ENCODE data around the gene ADAMTSL1.

ADAMTSL1 gene

DNA sequence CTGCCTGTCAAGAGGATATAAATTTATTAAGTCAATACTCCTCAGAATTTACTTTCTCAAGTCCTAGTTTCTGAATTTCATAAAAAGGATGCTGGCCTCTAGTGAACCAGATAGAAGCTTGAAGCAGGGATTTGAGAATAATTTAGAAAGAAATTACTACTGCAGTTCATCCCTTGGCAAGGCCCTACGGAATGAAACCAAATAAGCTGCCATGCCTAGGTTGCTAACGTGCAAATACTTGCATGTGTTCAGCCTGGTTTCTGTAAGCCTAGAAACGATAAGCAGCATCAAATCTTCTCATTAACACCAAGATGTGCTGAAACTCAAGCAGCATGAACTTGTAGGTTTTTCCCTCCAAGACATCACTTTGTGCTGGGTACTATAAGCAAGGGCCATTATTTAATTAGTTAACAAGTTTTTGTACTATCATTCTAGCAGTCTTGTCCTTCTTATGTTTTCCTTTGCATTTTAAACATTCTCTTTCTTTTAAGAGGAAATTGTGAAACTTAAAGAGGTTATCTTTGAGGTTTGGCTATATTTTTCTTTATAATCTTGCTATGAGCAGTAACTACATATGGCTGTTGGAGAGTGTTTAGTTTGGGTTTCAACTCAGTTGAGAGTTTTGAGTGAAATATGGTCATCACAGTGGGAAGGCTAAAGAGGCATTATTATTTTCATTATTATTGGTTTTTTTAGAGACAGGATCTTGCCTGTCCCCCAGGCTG is 71.8 kb downstream of the ADAMTSL1 start:
- Histone ChIP-seq H3K4me3 (no peak overlapping the region), H3K27ac (no peak overlapping the region)
- DNase-seq (ENCODE audit: low spot score): no peak
- no peak for TF ChIP-seq CTCF (IDR thresholded peaks at IDR 0.05)

DNA sequence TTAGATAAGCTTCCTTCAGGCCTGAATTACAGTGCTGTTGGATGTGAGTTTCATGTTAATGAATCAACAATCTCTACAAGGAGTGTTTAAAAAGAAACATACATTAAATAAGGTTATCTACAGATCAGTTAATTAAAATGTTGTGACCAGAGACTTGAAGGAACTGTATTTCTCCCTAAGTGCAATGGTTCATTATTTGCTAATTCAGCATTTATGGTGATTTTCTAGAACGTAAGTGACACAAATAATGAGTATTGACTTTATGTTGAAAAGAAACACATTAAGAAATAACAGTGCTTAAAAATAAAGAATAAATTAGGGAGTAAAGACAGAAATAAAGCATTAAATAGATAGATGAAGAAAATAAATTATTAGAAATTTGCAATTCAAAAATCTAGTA is 74.5 kb downstream of the ADAMTSL1 start:
- TF ChIP-seq CTCF (IDR thresholded peaks at IDR 0.05): no peak
- H3K4me3 ChIP-seq: no peak overlapping the region
- no peak for DNase-seq (ENCODE audit: low spot score)
- no peak overlapping the region for H3K27ac ChIP-seq

DNA sequence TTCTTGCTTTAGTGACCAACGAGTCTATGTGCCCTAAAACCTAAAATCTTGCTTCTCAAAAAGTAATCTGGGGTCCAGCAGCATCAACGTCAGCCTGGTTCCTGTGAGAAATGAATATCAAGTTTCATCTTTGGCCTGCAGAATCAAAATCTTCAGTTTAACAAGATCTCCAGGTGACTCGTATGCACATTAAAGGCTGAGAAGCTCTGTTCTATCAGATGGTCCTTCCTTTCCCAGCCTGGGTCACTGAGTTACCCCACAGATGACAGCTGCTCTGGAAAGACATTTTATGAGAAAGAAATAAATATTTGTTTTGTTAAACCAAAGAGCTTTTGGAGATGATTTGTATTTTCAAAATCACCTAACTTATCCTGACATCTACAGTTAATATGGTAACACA is 75.8 kb downstream of the ADAMTSL1 start:
- no peak for TF ChIP-seq CTCF (IDR thresholded peaks at IDR 0.05)
- H3K4me3 ChIP-seq: no peak overlapping the region
- H3K27ac ChIP-seq: no peak overlapping the region
- no peak for DNase-seq (ENCODE audit: low spot score)

DNA sequence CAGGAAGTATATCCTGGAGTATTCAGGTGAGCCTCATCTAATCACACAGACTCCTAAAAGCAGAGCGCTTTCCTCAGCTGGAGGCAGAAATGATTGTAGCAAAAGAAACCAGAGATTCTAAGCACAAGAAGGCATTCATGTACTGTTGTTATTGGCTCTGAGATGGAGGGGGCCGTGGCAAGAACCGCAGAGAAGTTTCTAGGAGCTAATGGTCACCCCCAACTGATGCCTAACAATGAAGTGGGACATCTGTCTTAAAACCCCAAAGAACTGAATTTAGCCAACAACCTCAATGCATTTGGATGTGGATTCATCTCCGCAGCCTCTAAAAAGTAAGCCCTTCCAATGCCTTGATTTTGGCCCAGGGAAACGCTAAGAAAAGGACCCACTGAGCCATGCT is 76.3 kb downstream of the ADAMTSL1 start:
- no peak overlapping the region for H3K4me3 ChIP-seq
- TF ChIP-seq CTCF (IDR thresholded peaks at IDR 0.05): no peak
- no peak overlapping the region for H3K27ac ChIP-seq
- no peak for DNase-seq (ENCODE audit: low spot score)

DNA sequence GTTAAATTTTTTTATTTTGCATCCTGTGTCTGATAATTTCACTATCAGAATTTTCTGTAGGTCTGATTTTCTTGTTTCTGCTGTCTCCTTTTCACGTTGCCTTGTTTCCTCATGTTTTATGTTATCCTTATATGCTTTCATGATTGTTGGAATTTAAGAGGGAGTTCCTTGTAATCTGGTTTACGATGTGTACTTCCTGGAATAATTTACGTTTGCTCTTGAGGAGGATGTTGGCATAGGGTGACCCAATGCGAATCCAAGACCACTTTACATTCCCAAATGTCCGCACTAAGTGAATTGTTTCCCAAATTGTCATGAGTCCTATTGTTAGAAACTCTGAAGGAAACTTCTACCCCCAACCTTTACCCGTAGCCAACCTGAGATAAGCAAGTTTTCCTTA is 80.3 kb downstream of the ADAMTSL1 start:
- Histone ChIP-seq H3K4me3 (no peak overlapping the region), H3K27ac (no peak overlapping the region)
- no peak for TF ChIP-seq CTCF (IDR thresholded peaks at IDR 0.05)
- DNase-seq (ENCODE audit: low spot score): no peak

DNA sequence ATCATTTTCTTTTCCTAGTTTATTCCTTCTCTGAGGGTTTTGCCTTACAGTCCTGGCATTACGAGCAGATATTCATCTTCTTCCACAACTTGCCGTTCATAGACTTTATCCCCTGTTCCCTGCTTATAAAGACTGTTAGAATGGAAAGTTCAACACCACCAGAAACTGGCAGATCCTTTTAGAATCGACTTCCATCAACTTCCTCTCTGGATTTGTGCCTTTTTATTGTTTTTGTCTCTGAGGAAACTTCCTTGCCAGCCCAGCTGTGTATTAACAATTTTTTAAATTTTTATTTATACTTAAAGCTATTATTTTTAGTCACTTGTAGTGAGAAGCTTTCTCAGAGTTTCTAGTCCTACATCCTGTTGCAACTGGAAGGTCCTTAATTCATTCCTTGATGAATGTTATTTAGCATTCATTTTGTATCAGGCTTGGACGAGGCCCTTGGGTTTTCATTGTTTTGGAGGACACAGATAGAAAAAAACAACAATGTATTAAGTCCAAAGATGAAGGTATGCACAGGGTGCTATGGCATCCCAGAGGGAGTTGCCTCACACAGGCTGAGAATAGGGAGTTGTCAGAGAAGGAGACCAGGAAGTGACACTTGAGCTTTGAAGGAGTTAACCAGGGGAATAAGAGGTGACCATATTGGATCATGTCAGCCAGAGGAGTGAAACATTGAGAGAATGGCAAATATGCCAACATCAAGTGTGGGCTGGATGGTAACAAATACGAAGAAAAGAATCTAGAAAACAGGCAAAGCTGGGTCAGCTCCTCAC is 81.3 kb downstream of the ADAMTSL1 start:
- TF ChIP-seq CTCF (IDR thresholded peaks at IDR 0.05): no peak
- Histone ChIP-seq H3K27ac (no peak overlapping the region), H3K4me3 (no peak overlapping the region)
- no peak for DNase-seq (ENCODE audit: low spot score)

All from coronary artery (tissue), 2 donors.